ENCODE data around the gene MKLN1. TPM values are rescaled to one million over a fixed set of nuclear protein-coding genes. Genes with fewer than 3 reads are reported as not detected.

The MKLN1 gene
- total and polyA plus RNA-seq, 2 of the 4 experiments (the other 2 are of a cell fraction) = 17.5 to 52.0 TPM

GRCh38 chr7:131289051-131289450, 38.6 kb upstream of the MKLN1 start:
- Histone ChIP-seq H2BK20ac (ENCODE audit: low read depth, low read length) (no peak overlapping the region), H2AFZ (replicated peaks; ENCODE audit: low read length, poor library complexity) (no peak overlapping the region), H3K4me2 (ENCODE audit: low read depth, low read length) (no peak overlapping the region), H3K56ac (ENCODE audit: extremely low read depth, insufficient read depth, low read length) (no peak overlapping the region), H3K14ac (replicated peaks; ENCODE audit: low read depth, low read length) (no peak overlapping the region), H3K27ac (ENCODE audit: insufficient read depth, low read length) (no peak overlapping the region), H4K8ac (ENCODE audit: low read depth in 2 of 2, low read length in 2 of 2) (no peak overlapping the region), H2BK5ac (ENCODE audit: low read depth, low read length, poor library complexity, severe bottlenecking) (no peak overlapping the region), H3K4me3 (ENCODE audit: insufficient read depth, low read depth, low read length) (no peak overlapping the region), H4K91ac (ENCODE audit: insufficient read depth, low read depth, low read length) (no peak overlapping the region), H2AK5ac (ENCODE audit: low read depth, low read length) (no peak overlapping the region), H4K20me1 (ENCODE audit: insufficient read depth, low read length) (no peaks in the 10 kb centered on the region), H2AK9ac (replicated peaks; ENCODE audit: low read depth, low read length, poor library complexity) (no peak overlapping the region), H3K36me3 (ENCODE audit: control insufficient read depth, insufficient read depth, low read length) (no peaks in the 10 kb centered on the region), H4K5ac (ENCODE audit: low read depth, low read length) (no peak overlapping the region), H3K4ac (ENCODE audit: low read depth, low read length) (no peak overlapping the region), H3K9me1 (ENCODE audit: insufficient read depth, low read length) (no peaks in the 10 kb centered on the region), H3K27me3 (ENCODE audit: control insufficient read depth, insufficient read depth, low read length) (no peaks in the 10 kb centered on the region), H3K18ac (ENCODE audit: low read depth, low read length) (no peak overlapping the region), H3K4me1 (ENCODE audit: control insufficient read depth, insufficient read depth, low read length) (peaks cover 3% of the 10 kb centered on the region), H2BK15ac (ENCODE audit: low read depth, low read length) (no peak overlapping the region), H3K23ac (ENCODE audit: low read depth, low read length) (no peak overlapping the region), H3K9ac (ENCODE audit: low read depth, low read length) (no peak overlapping the region), H3K9me3 (ENCODE audit: control insufficient read depth, insufficient read depth, low read length) (no peaks in the 10 kb centered on the region), H2BK120ac (ENCODE audit: low read depth, low read length) (no peak overlapping the region), H3K79me1 (ENCODE audit: low read depth in 1 of 2, low read length in 2 of 2) (no peaks in the 10 kb centered on the region)
- ATAC-seq (ENCODE audit: low read depth) (no peak), DNase-seq (no peak)
- TF ChIP-seq NFE2L2 (IDR thresholded peaks at IDR 0.05; ENCODE audit: low read depth, low read length) (no peak), CHD1 (IDR thresholded peaks at IDR 0.05; ENCODE audit: low read depth, low read length) (no peak), RAD21 (IDR thresholded peaks at IDR 0.05; ENCODE audit: low read length) (no peak), ELK1 (IDR thresholded peaks at IDR 0.05; ENCODE audit: borderline replicate concordance, low read depth, low read length) (no peak), MAZ (IDR thresholded peaks at IDR 0.05; ENCODE audit: borderline replicate concordance, low read depth, low read length) (no peak), USF2 (IDR thresholded peaks at IDR 0.05; ENCODE audit: low read depth, low read length) (no peak), CTCF (conservative IDR thresholded peaks at IDR 0.05; ENCODE audit: low read depth, low read length) (no peak), BHLHE40 (IDR thresholded peaks at IDR 0.05; ENCODE audit: low read depth, low read length) (no peak), RFX5 (IDR thresholded peaks at IDR 0.05; ENCODE audit: low read depth, low read length) (no peak), POLR2A (IDR thresholded peaks at IDR 0.05; ENCODE audit: low read depth, low read length) (no peak), FOS (IDR thresholded peaks at IDR 0.05; ENCODE audit: low read depth, low read length) (no peak)
- in situ Hi-C loops (cut with MboI; ENCODE audit: low sequenced_read_pairs) = no loop called here
- intact Hi-C loops (cut with micrococcal nuclease) = no loop called here
- WGBS, 2 experiments (ENCODE audit: extremely low coverage in 2 of 2, insufficient read length in 1 of 2) = no CpG with 5 or more reads among the region's 5 CpGs
- ChIA-PET CTCF (no interaction called here), POLR2A (ENCODE audit: unreplicated experiment) (no interaction called here)
- BruUV-seq (replicated peaks) = no TSS peak
- dilution Hi-C loops (cut with HindIII; ENCODE audit: low sequenced_read_pairs, unreplicated experiment) = no loop called here
